Right lung (tissue), 5 donors: ENCODE measurements around the gene CCDC183. TPM values are rescaled to one million over a fixed set of nuclear protein-coding genes. Genes with fewer than 3 reads are reported as not detected.

Source experiments
- polyA plus RNA-seq, 5 donors: library from polyadenylated mRNA; unstranded; fragments of 120-200 nt; gene quantifications; one replicate each; pipeline versions ENCODE4 v1.2.1 to v1.2.3, GENCODE V29; 2013; ENCODE audit warnings: inconsistent platforms in 1 of 5, low replicate concordance in 1 of 5; ENCODE audit not compliant: insufficient read length in 5 of 5, insufficient read depth in 1 of 5

The CCDC183 gene
- polyA plus RNA-seq, 5 donors, result 5.9 to 10.6 (median 7.7) TPM

Other genes with a start within 250 kb of the CCDC183 start
- gene EGFL7, start 133.4 kb upstream of the CCDC183 start, polyA plus RNA-seq, result 100 to 1,000 TPM in 1 of 5 donors, 10 to 100 TPM in 4; 60.3 to 160 (median 86.2) TPM
- gene AGPAT2, start 108.9 kb upstream of the CCDC183 start, polyA plus RNA-seq, result 10 to 100 TPM; 23.1 to 55.6 (median 27.8) TPM
- 10 to 100 TPM; 22.7 to 47.6 (median 29.8) TPM for gene DIPK1B, start 83.8 kb upstream of the CCDC183 start, polyA plus RNA-seq
- gene LCN10, start 53.4 kb upstream of the CCDC183 start, polyA plus RNA-seq, result under 1 TPM; 0.12 to 0.76 (median 0.31) TPM
- not detected for gene LCN6, start 47.8 kb upstream of the CCDC183 start, polyA plus RNA-seq
- under 1 TPM in 1 of 5 donors, not detected in 4; 0.72 TPM for gene LCN8, start 38.1 kb upstream of the CCDC183 start, polyA plus RNA-seq
- gene LCN15, start 31.8 kb upstream of the CCDC183 start, polyA plus RNA-seq, result 1 to 10 TPM in 1 of 5 donors, under 1 TPM in 4; 0.07 to 2.2 (median 0.10) TPM
- 10 to 100 TPM; 42.6 to 74.3 (median 54.0) TPM for gene TMEM141, start 5.0 kb upstream of the CCDC183 start, polyA plus RNA-seq
- gene RABL6, start 11.6 kb downstream of the CCDC183 start, polyA plus RNA-seq, result 10 to 100 TPM; 46.3 to 79.6 (median 54.0) TPM
- 1 to 10 TPM in 3 of 5 donors, under 1 TPM in 2; 0.56 to 1.9 (median 1.1) TPM for gene AJM1, start 46.1 kb downstream of the CCDC183 start, polyA plus RNA-seq
- 100 to 1,000 TPM in 1 of 5 donors, 10 to 100 TPM in 4; 57.7 to 161 (median 84.7) TPM for gene PHPT1, start 53.1 kb downstream of the CCDC183 start, polyA plus RNA-seq
- 1 to 10 TPM; 4.5 to 9.5 (median 6.7) TPM for gene MAMDC4, start 56.0 kb downstream of the CCDC183 start, polyA plus RNA-seq
- gene EDF1, start 70.0 kb downstream of the CCDC183 start, polyA plus RNA-seq, result 100 to 1,000 TPM; 326 to 525 (median 367) TPM
- gene TRAF2, start 90.2 kb downstream of the CCDC183 start, polyA plus RNA-seq, result 10 to 100 TPM; 10.8 to 16.5 (median 13.9) TPM
- gene FBXW5, start 148.4 kb downstream of the CCDC183 start, polyA plus RNA-seq, result 10 to 100 TPM; 28.1 to 74.7 (median 42.7) TPM
- gene C8G, start 148.9 kb downstream of the CCDC183 start, polyA plus RNA-seq, result under 1 TPM in 4 of 5 donors, not detected in 1; 0.33 to 0.78 (median 0.41) TPM
- 10 to 100 TPM in 3 of 5 donors, 1 to 10 TPM in 2; 9.1 to 25.3 (median 21.1) TPM for gene LCN12, start 155.9 kb downstream of the CCDC183 start, polyA plus RNA-seq
- gene PTGDS, start 181.2 kb downstream of the CCDC183 start, polyA plus RNA-seq, result 10 to 100 TPM; 21.1 to 66.2 (median 29.6) TPM
- gene LCNL1, start 186.7 kb downstream of the CCDC183 start, polyA plus RNA-seq, result 1 to 10 TPM in 2 of 5 donors, under 1 TPM in 3; 0.59 to 1.9 (median 0.89) TPM
- 10 to 100 TPM; 26.2 to 57.5 (median 36.8) TPM for gene PAXX, start 196.1 kb downstream of the CCDC183 start, polyA plus RNA-seq
- 10 to 100 TPM; 25.9 to 74.3 (median 43.8) TPM for gene CLIC3, start 200.2 kb downstream of the CCDC183 start, polyA plus RNA-seq
- gene ABCA2, start 231.9 kb downstream of the CCDC183 start, polyA plus RNA-seq, result 10 to 100 TPM; 16.0 to 35.7 (median 21.0) TPM
- under 1 TPM in 1 of 5 donors, not detected in 4; 0.08 TPM for gene FUT7, start 235.8 kb downstream of the CCDC183 start, polyA plus RNA-seq
- 10 to 100 TPM; 20.6 to 61.5 (median 33.8) TPM for gene NPDC1, start 249.8 kb downstream of the CCDC183 start, polyA plus RNA-seq